ENCODE data around the gene AKR1C2.

DNA sequence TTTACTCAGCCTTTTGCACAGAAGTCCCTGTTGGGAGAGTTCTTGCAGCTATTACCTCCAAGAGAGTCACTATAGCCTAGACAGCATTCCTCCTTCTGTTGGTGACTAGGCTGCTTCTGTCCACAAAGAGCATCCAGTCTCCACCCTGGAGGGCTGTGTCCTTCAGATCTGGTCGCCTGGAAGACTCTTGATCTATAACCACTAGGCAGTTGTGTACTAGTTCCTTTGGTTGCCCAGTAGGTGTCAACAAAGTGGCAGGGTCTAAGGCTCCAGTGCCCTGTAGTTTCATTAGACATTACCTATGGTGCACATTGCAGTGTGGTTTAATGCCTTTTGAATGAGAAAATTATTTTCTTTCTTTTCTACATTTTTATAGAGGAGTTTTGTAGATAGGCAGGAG is 11.3 kb upstream of the AKR1C2 start:
- TF ChIP-seq, protein P1, sequence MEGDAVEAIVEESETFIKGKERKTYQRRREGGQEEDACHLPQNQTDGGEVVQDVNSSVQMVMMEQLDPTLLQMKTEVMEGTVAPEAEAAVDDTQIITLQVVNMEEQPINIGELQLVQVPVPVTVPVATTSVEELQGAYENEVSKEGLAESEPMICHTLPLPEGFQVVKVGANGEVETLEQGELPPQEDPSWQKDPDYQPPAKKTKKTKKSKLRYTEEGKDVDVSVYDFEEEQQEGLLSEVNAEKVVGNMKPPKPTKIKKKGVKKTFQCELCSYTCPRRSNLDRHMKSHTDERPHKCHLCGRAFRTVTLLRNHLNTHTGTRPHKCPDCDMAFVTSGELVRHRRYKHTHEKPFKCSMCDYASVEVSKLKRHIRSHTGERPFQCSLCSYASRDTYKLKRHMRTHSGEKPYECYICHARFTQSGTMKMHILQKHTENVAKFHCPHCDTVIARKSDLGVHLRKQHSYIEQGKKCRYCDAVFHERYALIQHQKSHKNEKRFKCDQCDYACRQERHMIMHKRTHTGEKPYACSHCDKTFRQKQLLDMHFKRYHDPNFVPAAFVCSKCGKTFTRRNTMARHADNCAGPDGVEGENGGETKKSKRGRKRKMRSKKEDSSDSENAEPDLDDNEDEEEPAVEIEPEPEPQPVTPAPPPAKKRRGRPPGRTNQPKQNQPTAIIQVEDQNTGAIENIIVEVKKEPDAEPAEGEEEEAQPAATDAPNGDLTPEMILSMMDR (IDR thresholded peaks at IDR 0.05): no peak
- no peak for TF ChIP-seq EZH2 (IDR thresholded peaks at IDR 0.05; ENCODE audit: borderline replicate concordance, insufficient read depth, low read depth, low read length, poor library complexity, severe bottlenecking)
